Lung (tissue), 12 donors: ENCODE measurements around the gene ENTPD6. TPM values are rescaled to one million over a fixed set of nuclear protein-coding genes. Genes with fewer than 3 reads are reported as not detected.

ENCODE experiments used
- ATAC-seq: fragments of 200-7000 bp; cut with Tn5 transposase; one replicate; pipeline ENCODE4 v1.9.1; 2020; ENCODE audit warnings: moderate number of reproducible peaks; ENCODE audit not compliant: insufficient read depth, low FRiP score
- DNase-seq, 3 donors: peaks; one replicate each; pipeline ENCODE4 v3.0.0-alpha.2; 2013 to 2017
- H3K27ac ChIP-seq, 2 donors: one replicate each; pipeline ENCODE4 v1.5.1; 2013; ENCODE audit warnings: mild to moderate bottlenecking in 2 of 2, moderate library complexity in 2 of 2, control low read depth in 1 of 2, inconsistent platforms in 1 of 2, low read depth in 1 of 2, low read length in 1 of 2
- H3K27me3 ChIP-seq, 3 donors: one replicate each; pipeline ENCODE4 v1.5.1; 2013; ENCODE audit warnings: low read length in 2 of 3; ENCODE audit not compliant: control insufficient read depth in 3 of 3, insufficient read depth in 3 of 3
- H3K36me3 ChIP-seq, 4 donors: one replicate each; pipeline ENCODE4 v1.5.1; 2013; ENCODE audit warnings: low read length in 4 of 4, mild to moderate bottlenecking in 1 of 4, moderate library complexity in 1 of 4; ENCODE audit not compliant: control insufficient read depth in 4 of 4, insufficient read depth in 4 of 4
- H3K4me1 ChIP-seq, 5 donors: one replicate each; pipeline ENCODE4 v1.5.1; 2013; ENCODE audit warnings: low read length in 5 of 5, mild to moderate bottlenecking in 2 of 5, moderate library complexity in 1 of 5; ENCODE audit not compliant: control insufficient read depth in 5 of 5, insufficient read depth in 5 of 5
- H3K4me3 ChIP-seq: one replicate; pipeline ENCODE4 v1.5.1; 2013; ENCODE audit warnings: mild to moderate bottlenecking, control low read depth, moderate library complexity
- H3K9ac ChIP-seq, 2 donors: one replicate each; pipeline ENCODE4 v1.5.1; 2013; ENCODE audit warnings: low read length in 2 of 2, control low read depth in 1 of 2; ENCODE audit not compliant: insufficient read depth in 1 of 2
- H3K9me3 ChIP-seq, 4 donors: one replicate each; pipeline ENCODE4 v1.5.1; 2013; ENCODE audit warnings: low read length in 3 of 4, mild to moderate bottlenecking in 1 of 4, moderate library complexity in 1 of 4; ENCODE audit not compliant: control insufficient read depth in 4 of 4, insufficient read depth in 3 of 4
- WGBS, 2 donors: extraction: QIAGEN DNeasy Blood & Tissue Kit; methylation state at CpG; one replicate each; pipeline ENCODE4 v1.1.7; 2013; 5-methylcytosine and 5-hydroxymethylcytosine counted together
- polyA plus RNA-seq, 2 donors: library from polyadenylated mRNA; stranded (reverse); fragments of 200-250 nt; gene quantifications; one replicate each; pipeline ENCODE4 v1.2.1, GENCODE V29; 2013
- total RNA-seq, 2 donors: library from RNA; depleted of rRNA in 1 of 2; stranded (reverse); fragments of >200 nt in 1 of 2; gene quantifications; one replicate each; pipeline ENCODE4 v1.2.1, GENCODE V29; 2014 to 2021
- TF ChIP-seq, protein P1 (sequence below): IDR thresholded peaks from 2 replicates; pipeline ENCODE4 v1.5.1; 2012; ENCODE audit warnings: mild to moderate bottlenecking; ENCODE audit errors: control extremely low read depth, extremely low read depth
- donor health status: control.
- donor health status: control.
- donor health status: Bipolar disorder and iron deficiency.
- donor health status: healthy.
- donor health status: DM: yes; HTN: yes; CAD: no.

ENTPD6 gene
- total and polyA plus RNA-seq, 4 donors, result 33.8 to 78.8 (median 52.2) TPM

DNA sequence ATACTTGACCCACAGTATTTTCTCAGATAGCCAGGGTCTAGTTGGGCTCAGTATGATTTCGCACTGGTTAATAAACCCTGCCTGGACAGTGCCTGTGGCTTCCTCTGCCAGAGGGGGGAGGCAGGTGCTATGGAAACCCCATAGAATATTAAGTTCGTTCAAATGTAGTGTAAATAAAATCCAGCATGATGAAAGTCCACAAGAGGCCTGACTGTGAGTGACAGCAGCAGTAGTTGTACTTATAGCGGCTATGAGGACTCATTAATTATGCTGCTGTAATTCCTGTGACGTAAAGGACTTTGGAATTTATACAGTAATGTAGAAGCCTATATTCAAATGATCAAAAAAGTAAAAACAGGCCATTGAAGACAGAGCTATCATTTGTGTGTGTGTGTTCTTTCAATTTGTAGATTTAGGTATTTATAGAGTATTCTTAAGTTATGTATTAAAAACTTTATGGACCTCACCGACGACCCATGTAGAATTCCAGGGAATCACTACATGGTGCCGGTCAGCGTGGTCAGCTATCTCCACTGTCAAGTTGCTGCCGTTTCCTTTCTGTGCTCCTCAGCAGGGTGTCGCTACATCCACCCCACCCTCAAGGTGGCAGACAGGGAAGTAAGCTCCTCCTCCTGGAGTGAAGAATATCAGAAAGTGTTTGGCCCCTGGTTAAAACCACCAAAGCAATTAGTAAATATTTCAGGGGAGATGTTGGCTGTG, 62.4 kb downstream of the ENTPD6 start:
- H3K27ac ChIP-seq, result peak overlapping the region in 1 of 2 donors; percentile 18
- TF ChIP-seq, protein P1, sequence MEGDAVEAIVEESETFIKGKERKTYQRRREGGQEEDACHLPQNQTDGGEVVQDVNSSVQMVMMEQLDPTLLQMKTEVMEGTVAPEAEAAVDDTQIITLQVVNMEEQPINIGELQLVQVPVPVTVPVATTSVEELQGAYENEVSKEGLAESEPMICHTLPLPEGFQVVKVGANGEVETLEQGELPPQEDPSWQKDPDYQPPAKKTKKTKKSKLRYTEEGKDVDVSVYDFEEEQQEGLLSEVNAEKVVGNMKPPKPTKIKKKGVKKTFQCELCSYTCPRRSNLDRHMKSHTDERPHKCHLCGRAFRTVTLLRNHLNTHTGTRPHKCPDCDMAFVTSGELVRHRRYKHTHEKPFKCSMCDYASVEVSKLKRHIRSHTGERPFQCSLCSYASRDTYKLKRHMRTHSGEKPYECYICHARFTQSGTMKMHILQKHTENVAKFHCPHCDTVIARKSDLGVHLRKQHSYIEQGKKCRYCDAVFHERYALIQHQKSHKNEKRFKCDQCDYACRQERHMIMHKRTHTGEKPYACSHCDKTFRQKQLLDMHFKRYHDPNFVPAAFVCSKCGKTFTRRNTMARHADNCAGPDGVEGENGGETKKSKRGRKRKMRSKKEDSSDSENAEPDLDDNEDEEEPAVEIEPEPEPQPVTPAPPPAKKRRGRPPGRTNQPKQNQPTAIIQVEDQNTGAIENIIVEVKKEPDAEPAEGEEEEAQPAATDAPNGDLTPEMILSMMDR, result no peak
- H3K4me3 ChIP-seq, result no peak overlapping the region
- ATAC-seq (no peak), DNase-seq (no peak)
- no peaks in the 10 kb centered on the region for H3K27me3 ChIP-seq
- no peaks in the 10 kb centered on the region for H3K9me3 ChIP-seq
- peaks cover 0 to 8% (median 0%) of the 10 kb centered on the region in 5 donors for H3K4me1 ChIP-seq
- 83 to 88% methylated on average over 10 of the region's 10 CpGs for WGBS, 2 donors
- H3K9ac ChIP-seq, result no peak overlapping the region
- H3K36me3 ChIP-seq, result peaks cover 6 to 14% (median 8%) of the 10 kb centered on the region in 4 donors

- no peak overlapping the region for H3K4me3 ChIP-seq
- H3K9me3 ChIP-seq, result no peaks in the 10 kb centered on the region
- TF ChIP-seq, protein P1, result no peak
- no peak for ATAC-seq
- no peak for DNase-seq
- peaks cover 6 to 14% (median 8%) of the 10 kb centered on the region in 4 donors for H3K36me3 ChIP-seq
- H3K9ac ChIP-seq, result no peak overlapping the region
- no peaks in the 10 kb centered on the region for H3K27me3 ChIP-seq
- peaks cover 0 to 5% (median 0%) of the 10 kb centered on the region in 5 donors for H3K4me1 ChIP-seq
- 81 to 97% methylated on average over 8 of the region's 8 CpGs for WGBS, 2 donors
- H3K27ac ChIP-seq, result no peak overlapping the region
Measured at GRCh38 chr20:25258476-25258805, 62.9 kb downstream of the ENTPD6 start.

DNA sequence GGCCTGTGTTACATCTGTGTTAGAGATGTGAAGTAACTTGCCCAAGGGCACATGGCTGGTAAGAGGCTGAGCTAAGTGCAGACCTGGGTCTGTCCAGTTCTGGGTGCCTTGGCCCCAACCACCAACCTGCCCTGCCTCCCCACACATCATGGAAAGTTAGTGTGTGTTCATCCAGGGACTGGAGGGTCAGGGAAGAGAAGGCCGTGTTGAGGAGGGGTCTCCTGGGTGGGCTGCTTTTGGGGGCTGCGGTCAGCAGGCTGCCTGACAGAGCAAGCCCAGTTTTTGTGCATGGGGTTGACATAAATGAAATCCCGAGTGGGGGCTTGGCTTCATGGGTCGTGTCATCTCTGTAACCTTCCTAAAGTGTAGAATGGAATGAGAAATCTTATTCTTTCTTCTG, 63.3 kb downstream of the ENTPD6 start:
- ATAC-seq (no peak), DNase-seq (no peak)
- Histone ChIP-seq H3K4me3 (no peak overlapping the region), H3K9ac (no peak overlapping the region), H3K27ac (no peak overlapping the region), H3K9me3 (no peaks in the 10 kb centered on the region), H3K4me1 (peaks cover 0 to 5% (median 0%) of the 10 kb centered on the region in 5 donors), H3K27me3 (no peaks in the 10 kb centered on the region), H3K36me3 (peaks cover 6 to 14% (median 8%) of the 10 kb centered on the region in 4 donors)
- TF ChIP-seq, protein P1, result no peak
- 85 to 97% methylated on average over 4 of the region's 4 CpGs for WGBS, 2 donors

DNA sequence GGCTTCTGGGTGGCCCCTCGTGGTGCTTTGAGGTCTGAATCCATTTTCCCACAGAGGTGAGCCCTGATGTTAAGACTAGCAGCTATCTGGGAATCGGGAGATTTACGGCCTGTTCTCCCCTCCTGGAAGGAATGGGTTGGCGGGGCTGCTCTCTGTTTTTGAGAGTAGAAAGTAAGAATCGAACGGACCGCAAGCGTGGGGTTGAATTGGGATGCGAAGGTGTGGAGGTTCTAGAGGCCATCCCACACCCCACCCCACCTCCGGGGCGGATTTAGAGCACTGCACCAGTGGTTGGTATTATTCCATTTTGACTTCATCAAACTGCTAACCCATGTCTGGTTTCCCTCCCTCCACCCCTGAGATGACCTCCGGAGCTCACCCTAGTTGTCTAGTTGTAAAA, 63.8 kb downstream of the ENTPD6 start:
- peaks cover 0 to 5% (median 0%) of the 10 kb centered on the region in 5 donors for H3K4me1 ChIP-seq
- H3K27ac ChIP-seq, result no peak overlapping the region
- H3K9ac ChIP-seq, result no peak overlapping the region
- ATAC-seq, result no peak
- peaks cover 6 to 14% (median 8%) of the 10 kb centered on the region in 4 donors for H3K36me3 ChIP-seq
- H3K4me3 ChIP-seq, result no peak overlapping the region
- no peaks in the 10 kb centered on the region for H3K27me3 ChIP-seq
- WGBS, 2 donors, result 90 to 97% methylated on average over 12 of the region's 12 CpGs
- no peaks in the 10 kb centered on the region for H3K9me3 ChIP-seq
- no peak for DNase-seq
- TF ChIP-seq, protein P1, result no peak
